Testis (tissue), 3 donors: Measurements from ENCODE around the gene GLRX5. TPM values are rescaled to one million over a fixed set of nuclear protein-coding genes. Genes with fewer than 3 reads are reported as not detected.
"Not testable (repeated sequence)": the region's sequence is repeated elsewhere in the genome, so short reads cannot be mapped to it uniquely, and the experiment has no call there.

Experiments used
- DNase-seq: peaks from one replicate; pipeline ENCODE4 v3.0.0-alpha.2; 2019
- H3K27ac ChIP-seq, 2 donors: fragments of 200-600 bp; sonication (generic); one replicate each; pipeline ENCODE4 v1.5.1; 2019
- H3K27me3 ChIP-seq: fragments of 200-600 bp; sonication (generic); one replicate; pipeline ENCODE4 v1.5.1; 2019
- H3K36me3 ChIP-seq: fragments of 200-600 bp; sonication (generic); one replicate; pipeline ENCODE4 v1.5.1; 2017; ENCODE audit warnings: low read depth; ENCODE audit errors: missing control alignments
- H3K4me1 ChIP-seq: fragments of 200-600 bp; sonication (generic); one replicate; pipeline ENCODE4 v1.5.1; 2019
- H3K4me3 ChIP-seq, 2 donors: fragments of 200-600 bp; sonication (generic); one replicate each; pipeline ENCODE4 v1.5.1; 2017 to 2019
- H3K9me3 ChIP-seq: fragments of 200-600 bp; sonication (generic); one replicate; pipeline ENCODE4 v1.5.1; 2017
- POLR2A ChIP-seq: fragments of 450-650 bp; IDR thresholded peaks from one replicate; pipeline ENCODE4 v1.6.1; 2017; ENCODE audit warnings: antibody characterized with exemption, mild to moderate bottlenecking, moderate library complexity
- WGBS, 2 donors: methylation state at CpG; one replicate each; pipeline ENCODE4 v1.1.5; 2018; 5-methylcytosine and 5-hydroxymethylcytosine counted together
- intact Hi-C: fragments of 100-400 bp; cut with DNase I; formaldehyde crosslinking; loops from one replicate; pipeline ENCODE4 v1.15.1; 2023; ENCODE audit warnings: low total_unique reads
- polyA plus RNA-seq: library from polyadenylated mRNA; stranded (reverse); fragments of 350-450 nt; fragmentation: Illumina TruSeq; extraction: RNeasy Lipid Tissue Mini Kit (QIAGEN cat#74804); gene quantifications from one replicate; pipeline ENCODE4 v1.2.3, GENCODE V29; 2014; ENCODE audit warnings: low read depth, low replicate concordance; ENCODE audit not compliant: insufficient read depth
- total RNA-seq, 2 donors: library from RNA; depleted of rRNA; stranded (reverse); fragments of >200 nt; gene quantifications; one replicate each; pipeline ENCODE4 v1.2.3, GENCODE V29; 2016
- TF ChIP-seq, protein P1 (sequence below), 3 experiments: fragments of 450-650 bp in 2 of 3; fragments of 200-600 bp in 1 of 3; sonication (generic) in 1 of 3; IDR thresholded peaks; one replicate each; pipeline ENCODE4 v1.5.1; 2016 to 2019; ENCODE audit warnings: antibody characterized with exemption in 3 of 3, mild to moderate bottlenecking in 2 of 3, moderate library complexity in 1 of 3

The GLRX5 gene
- total and polyA plus RNA-seq, 3 donors from 2014 or later, result 83.9 to 101 (median 95.0) TPM

DNA sequence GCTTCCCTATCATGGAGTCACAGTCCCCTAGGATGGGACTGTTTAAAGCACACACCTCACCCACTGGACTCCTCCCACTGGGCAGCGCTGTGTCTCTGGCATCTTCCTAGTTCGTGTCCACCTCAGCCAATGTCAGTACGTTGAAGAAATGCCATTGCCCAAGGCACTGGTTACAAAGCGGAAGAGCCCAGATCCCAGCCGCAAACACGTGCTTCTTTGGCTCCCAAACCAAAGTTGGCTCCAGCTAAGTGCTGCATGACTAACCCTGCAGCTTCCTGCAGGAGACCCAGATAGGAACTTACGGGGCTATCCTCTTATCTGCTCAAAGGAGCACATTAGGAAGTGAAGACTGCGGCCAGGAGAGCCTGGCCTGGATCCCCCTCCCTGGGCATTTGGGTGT lies 27.7 kb upstream of the GLRX5 start:
- intact Hi-C loops, result no loop called here
- no peaks in the 10 kb centered on the region for H3K27me3 ChIP-seq
- H3K4me3 ChIP-seq, result no peak overlapping the region
- WGBS, 2 donors, result 37 to 51% methylated on average over 3 to 8 of the region's 8 CpGs
- no peaks in the 10 kb centered on the region for H3K9me3 ChIP-seq
- peak overlapping the region in 1 of 2 donors; percentile 22 for H3K27ac ChIP-seq
- DNase-seq, result peak; percentile 63
- H3K4me1 ChIP-seq, result peaks cover 29% of the 10 kb centered on the region
- no peak for TF ChIP-seq POLR2A
- TF ChIP-seq, protein P1, sequence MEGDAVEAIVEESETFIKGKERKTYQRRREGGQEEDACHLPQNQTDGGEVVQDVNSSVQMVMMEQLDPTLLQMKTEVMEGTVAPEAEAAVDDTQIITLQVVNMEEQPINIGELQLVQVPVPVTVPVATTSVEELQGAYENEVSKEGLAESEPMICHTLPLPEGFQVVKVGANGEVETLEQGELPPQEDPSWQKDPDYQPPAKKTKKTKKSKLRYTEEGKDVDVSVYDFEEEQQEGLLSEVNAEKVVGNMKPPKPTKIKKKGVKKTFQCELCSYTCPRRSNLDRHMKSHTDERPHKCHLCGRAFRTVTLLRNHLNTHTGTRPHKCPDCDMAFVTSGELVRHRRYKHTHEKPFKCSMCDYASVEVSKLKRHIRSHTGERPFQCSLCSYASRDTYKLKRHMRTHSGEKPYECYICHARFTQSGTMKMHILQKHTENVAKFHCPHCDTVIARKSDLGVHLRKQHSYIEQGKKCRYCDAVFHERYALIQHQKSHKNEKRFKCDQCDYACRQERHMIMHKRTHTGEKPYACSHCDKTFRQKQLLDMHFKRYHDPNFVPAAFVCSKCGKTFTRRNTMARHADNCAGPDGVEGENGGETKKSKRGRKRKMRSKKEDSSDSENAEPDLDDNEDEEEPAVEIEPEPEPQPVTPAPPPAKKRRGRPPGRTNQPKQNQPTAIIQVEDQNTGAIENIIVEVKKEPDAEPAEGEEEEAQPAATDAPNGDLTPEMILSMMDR (IDR thresholded peaks at IDR 0.05), result no peak
- H3K36me3 ChIP-seq, result no peaks in the 10 kb centered on the region

DNA sequence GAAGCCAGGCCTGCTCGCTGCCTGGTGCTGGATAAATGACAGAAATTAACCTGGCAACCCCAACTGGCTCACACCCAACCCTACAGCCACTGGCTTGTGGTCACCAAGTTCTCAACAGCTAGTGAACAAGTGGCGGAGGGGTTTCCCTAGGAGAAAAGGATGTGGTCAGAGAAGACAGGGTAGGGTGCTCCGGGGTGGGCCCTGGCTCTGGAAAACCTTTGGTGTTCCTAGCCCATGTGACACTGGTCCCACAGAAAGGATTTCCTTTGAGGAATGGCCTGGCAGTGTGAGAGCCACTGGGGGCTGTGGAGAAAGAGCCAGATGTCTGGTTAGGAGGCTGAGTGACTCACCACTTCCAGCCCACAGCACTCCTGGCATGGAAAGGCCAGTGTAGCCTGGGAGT lies 27.1 kb upstream of the GLRX5 start:
- H3K9me3 ChIP-seq, result no peaks in the 10 kb centered on the region
- intact Hi-C loops, result no loop called here
- no peak overlapping the region for H3K4me3 ChIP-seq
- no peak for DNase-seq
- no peaks in the 10 kb centered on the region for H3K27me3 ChIP-seq
- WGBS, 2 donors, result 56 to 64% methylated on average over 3 of the region's 3 CpGs
- no peaks in the 10 kb centered on the region for H3K36me3 ChIP-seq
- H3K27ac ChIP-seq, result peak overlapping the region in 1 of 2 donors; percentile 22
- TF ChIP-seq, protein P1 (IDR thresholded peaks at IDR 0.05), result no peak
- no peak for TF ChIP-seq POLR2A
- H3K4me1 ChIP-seq, result peaks cover 29% of the 10 kb centered on the region

DNA sequence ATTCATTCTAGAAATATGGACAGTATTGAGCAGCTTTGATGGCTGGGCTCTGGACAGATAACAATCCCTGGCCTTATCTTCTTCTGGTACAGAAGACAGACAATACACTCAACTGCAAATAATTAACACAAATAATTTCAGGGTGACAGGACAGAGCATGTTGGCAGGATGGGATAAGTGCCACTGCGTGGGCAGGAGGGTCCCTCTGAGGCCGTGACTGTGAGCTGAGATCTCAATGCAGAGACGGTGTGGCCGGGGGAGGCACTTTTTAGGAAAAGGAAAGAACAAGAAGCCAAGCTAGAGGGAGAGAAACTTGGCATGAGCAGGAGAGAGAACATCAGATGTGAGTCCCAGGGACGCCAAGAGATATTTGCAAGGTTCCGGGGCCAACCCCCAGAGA lies 26.5 kb upstream of the GLRX5 start:
- no peak for DNase-seq
- H3K4me1 ChIP-seq, result peaks cover 29% of the 10 kb centered on the region
- WGBS, 2 donors, result 44 to 65% methylated on average over 6 of the region's 6 CpGs
- no peak overlapping the region for H3K4me3 ChIP-seq
- no peak for TF ChIP-seq POLR2A
- TF ChIP-seq, protein P1 (IDR thresholded peaks at IDR 0.05), result no peak
- intact Hi-C loops, result no loop called here
- no peaks in the 10 kb centered on the region for H3K27me3 ChIP-seq
- no peaks in the 10 kb centered on the region for H3K9me3 ChIP-seq
- no peaks in the 10 kb centered on the region for H3K36me3 ChIP-seq
- H3K27ac ChIP-seq, result peak overlapping the region in 1 of 2 donors; percentile 22

DNA sequence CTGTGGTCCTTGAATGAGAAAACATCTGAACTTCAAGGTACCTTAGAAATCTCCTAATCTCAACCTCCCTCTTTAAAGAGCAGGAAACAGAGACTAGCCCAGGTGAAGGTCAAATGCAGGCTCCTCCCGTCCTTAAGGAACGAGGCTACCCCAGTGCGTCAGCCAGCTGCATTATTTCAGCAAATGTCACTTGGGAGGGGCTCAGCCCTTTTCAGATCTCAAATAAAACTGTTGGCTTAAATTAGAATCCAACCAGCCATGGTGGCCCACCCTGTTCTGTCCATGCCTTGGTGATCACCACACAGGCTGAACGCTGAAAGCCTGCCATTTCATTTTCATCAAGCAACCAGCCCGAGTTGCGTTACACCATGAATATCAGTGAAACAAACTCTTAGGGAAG lies 25.4 kb upstream of the GLRX5 start:
- Histone ChIP-seq H3K36me3 (no peaks in the 10 kb centered on the region), H3K9me3 (no peaks in the 10 kb centered on the region), H3K4me1 (peaks cover 31% of the 10 kb centered on the region), H3K27me3 (no peaks in the 10 kb centered on the region), H3K4me3 (no peak overlapping the region), H3K27ac (no peak overlapping the region)
- TF ChIP-seq, protein P1 (IDR thresholded peaks at IDR 0.05), result no peak
- no peak for TF ChIP-seq POLR2A
- intact Hi-C loops, result no loop called here
- no peak for DNase-seq
- 73 to 86% methylated on average over 6 of the region's 6 CpGs for WGBS, 2 donors

DNA sequence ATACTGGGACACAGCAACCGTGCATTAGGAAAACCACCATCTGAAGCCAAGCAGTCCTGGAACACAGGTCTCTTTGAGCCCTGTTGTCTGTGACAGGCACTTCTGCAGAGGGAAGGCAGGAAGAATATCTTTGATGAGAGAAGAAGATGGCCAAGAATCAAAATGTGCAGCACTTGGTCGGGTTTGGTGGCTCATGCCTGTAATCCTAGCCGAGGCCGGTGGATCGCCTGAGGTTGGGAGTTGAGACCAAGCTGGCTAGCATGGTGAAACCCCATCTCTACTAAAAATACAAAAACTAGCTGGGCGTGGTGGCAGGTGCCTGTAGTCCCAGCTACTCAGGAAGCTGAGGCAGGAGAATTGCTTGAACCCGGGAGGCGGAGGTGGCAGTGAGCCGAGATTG lies 24.5 kb upstream of the GLRX5 start:
- H3K27me3 ChIP-seq, H3K9me3 ChIP-seq, intact Hi-C loops, H3K27ac ChIP-seq, H3K36me3 ChIP-seq, H3K4me3 ChIP-seq, DNase-seq: not testable (repeated sequence)
- H3K4me1 ChIP-seq, result peaks cover 40% of the 10 kb centered on the region
- 94 to 96% methylated on average over 9 of the region's 9 CpGs for WGBS, 2 donors
